ENCODE data around the gene C6orf47.
A peak's percentile ranks its signal among the peaks of the same experiment; 100 is the strongest.

C6orf47 gene

GRCh38 chr6:31687860-31688693 is 27.5 kb upstream of the C6orf47 start:
- no peak for DNase-seq (ENCODE audit: low spot score)

GRCh38 chr6:31687321-31687720 is 26.7 kb upstream of the C6orf47 start:
- DNase-seq (ENCODE audit: low spot score) = no peak

GRCh38 chr6:31686483-31686882 is 25.9 kb upstream of the C6orf47 start:
- DNase-seq (ENCODE audit: low spot score) = no peak

- no peak for DNase-seq (ENCODE audit: low spot score)
Observed at GRCh38 chr6:31683591-31683990, 23.0 kb upstream of the C6orf47 start.

GRCh38 chr6:31681135-31681671 is 20.6 kb upstream of the C6orf47 start:
- DNase-seq (ENCODE audit: low spot score) = no peak

GRCh38 chr6:31680226-31681134 is 19.9 kb upstream of the C6orf47 start, which contains the start of gene LY6G5C:
TSS of gene LY6G5C (minus strand) at chr6:31681067. CDS start at chr6:31680373, 694 bp downstream.
- peak; percentile 78 for DNase-seq (ENCODE audit: low spot score)

- no peak for DNase-seq (ENCODE audit: low spot score)
Observed at GRCh38 chr6:31677955-31678354, 17.4 kb upstream of the C6orf47 start.

GRCh38 chr6:31676904-31677303 is 16.3 kb upstream of the C6orf47 start:
- DNase-seq (ENCODE audit: low spot score) = no peak

- no peak for DNase-seq (ENCODE audit: low spot score)
Observed at GRCh38 chr6:31676322-31676903, 15.8 kb upstream of the C6orf47 start.

GRCh38 chr6:31669676-31670075 is 9.1 kb upstream of the C6orf47 start, which contains the start of gene LY6G5B:
TSS of gene LY6G5B (plus strand) at chr6:31669976. CDS start at chr6:31670951, 975 bp downstream.
- DNase-seq (ENCODE audit: low spot score) = no peak

GRCh38 chr6:31666337-31666965 is 5.9 kb upstream of the C6orf47 start:
- no peak for DNase-seq (ENCODE audit: low spot score)

- peak; percentile 98 for DNase-seq (ENCODE audit: low spot score)
Observed at GRCh38 chr6:31665501-31666336, 5.1 kb upstream of the C6orf47 start, which contains the start of gene CSNK2B. TSS of gene CSNK2B (plus strand) at chr6:31666080. CDS start at chr6:31666832, 752 bp downstream.

- DNase-seq (ENCODE audit: low spot score) = peak; percentile 97
Observed at GRCh38 chr6:31664790-31665500, 4.4 kb upstream of the C6orf47 start, which contains the start of gene GPANK1. TSS of gene GPANK1 (minus strand) at chr6:31664997. CDS start at chr6:31664478, 519 bp downstream.

GRCh38 chr6:31663961-31664789 is 3.6 kb upstream of the C6orf47 start:
- DNase-seq (ENCODE audit: low spot score) = no peak

GRCh38 chr6:31663126-31663960 is 2.8 kb upstream of the C6orf47 start:
- no peak for DNase-seq (ENCODE audit: low spot score)

GRCh38 chr6:31662124-31662723 is 1.6 kb upstream of the C6orf47 start:
- DNase-seq (ENCODE audit: low spot score) = no peak
